GM23338 (cell line): ENCODE data around the gene NKD1. TPM values are rescaled to one million over a fixed set of nuclear protein-coding genes. Genes with fewer than 3 reads are reported as not detected.

Experiments used
- ATAC-seq: fragments of 200-7000 bp; cut with Tn5 transposase; 3 replicates; pipeline ENCODE4 v1.9.1; 2020
- DNase-seq: peaks from one replicate; pipeline ENCODE4 v3.0.0-alpha.2; 2015; ENCODE audit warnings: low spot score
- H2AFZ ChIP-seq: fragments of 200-600 bp; sonication (generic); 2 replicates; pipeline ENCODE4 v1.8.0; 2016; ENCODE audit warnings: antibody characterized with exemption, mild to moderate bottlenecking, moderate library complexity
- H3F3A ChIP-seq: fragments of 200-600 bp; sonication (generic); replicated peaks from 2 replicates; pipeline ENCODE4 v1.8.0; 2017; ENCODE audit warnings: antibody characterized with exemption, mixed run types, low read depth
- H3K27ac ChIP-seq: fragments of 200-600 bp; sonication (generic); 2 replicates; pipeline ENCODE4 v1.6.1; 2016; ENCODE audit warnings: low read depth
- H3K27me3 ChIP-seq: fragments of 200-600 bp; sonication (generic); 2 replicates; pipeline ENCODE4 v1.8.0; 2016; ENCODE audit warnings: mild to moderate bottlenecking, mixed run types, moderate library complexity; ENCODE audit not compliant: insufficient read depth
- H3K36me3 ChIP-seq: fragments of 200-600 bp; sonication (generic); 2 replicates; pipeline ENCODE4 v1.8.0; 2016; ENCODE audit warnings: mild to moderate bottlenecking; ENCODE audit not compliant: insufficient read depth
- H3K4me1 ChIP-seq: fragments of 200-600 bp; sonication (generic); 2 replicates; pipeline ENCODE4 v1.8.0; 2016; ENCODE audit warnings: mild to moderate bottlenecking, moderate library complexity; ENCODE audit not compliant: insufficient read depth
- H3K4me2 ChIP-seq: fragments of 200-600 bp; sonication (generic); 2 replicates; pipeline ENCODE4 v1.7.1; 2017; ENCODE audit warnings: mixed run types
- H3K4me3 ChIP-seq: fragments of 200-600 bp; sonication (generic); 2 replicates; pipeline ENCODE4 v1.6.1; 2016; ENCODE audit warnings: mixed run types
- H3K79me2 ChIP-seq: fragments of 200-600 bp; sonication (generic); replicated peaks from 2 replicates; pipeline ENCODE4 v1.8.0; 2017; ENCODE audit warnings: mild to moderate bottlenecking; ENCODE audit not compliant: insufficient read depth
- H3K9me2 ChIP-seq: fragments of 200-600 bp; sonication (generic); 2 replicates; pipeline ENCODE4 v1.8.0; 2017; ENCODE audit not compliant: insufficient read depth
- H4K20me1 ChIP-seq: fragments of 200-600 bp; sonication (generic); replicated peaks from 2 replicates; pipeline ENCODE4 v1.8.0; 2017; ENCODE audit warnings: mild to moderate bottlenecking; ENCODE audit not compliant: insufficient read depth
- H3K27ac Mint-ChIP-seq: 2 replicates; pipeline ENCODE4 v1.8.0; 2020; ENCODE audit warnings: inconsistent platforms, mild to moderate bottlenecking, moderate library complexity, mixed read lengths
- H3K27me3 Mint-ChIP-seq: 3 replicates; pipeline ENCODE4 v1.8.0; 2022; ENCODE audit warnings: low read depth, mild to moderate bottlenecking, moderate library complexity, mixed read lengths, inconsistent platforms; ENCODE audit not compliant: insufficient read depth, poor library complexity
- H3K36me3 Mint-ChIP-seq: 3 replicates; pipeline ENCODE4 v1.8.0; 2021; ENCODE audit warnings: low read depth, mild to moderate bottlenecking, inconsistent platforms, moderate library complexity, mixed read lengths
- H3K4me1 Mint-ChIP-seq: 3 replicates; pipeline ENCODE4 v1.8.0; 2020; ENCODE audit warnings: mild to moderate bottlenecking, inconsistent platforms, mixed read lengths
- H3K4me3 Mint-ChIP-seq: 3 replicates; pipeline ENCODE4 v1.8.0; 2021; ENCODE audit warnings: moderate library complexity, mild to moderate bottlenecking, inconsistent platforms, mixed read lengths
- H3K9me3 Mint-ChIP-seq: 3 replicates; pipeline ENCODE4 v1.8.0; 2020; ENCODE audit warnings: moderate library complexity, mild to moderate bottlenecking, inconsistent platforms, mixed read lengths
- EZH2phosphoT487 ChIP-seq: fragments of 200-600 bp; sonication (generic); IDR thresholded peaks from one replicate; pipeline ENCODE4 v1.8.1; 2018; ENCODE audit warnings: antibody characterized with exemption; ENCODE audit not compliant: unreplicated experiment
- polyA plus RNA-seq: library from polyadenylated mRNA; unstranded; fragments of >200 nt; fragmentation: Nextera tagmentation; extraction: Ambion mirVana; gene quantifications from 2 replicates; pipeline ENCODE4 v1.2.1, GENCODE V29; 2016
- total RNA-seq: library from RNA; depleted of rRNA; stranded (reverse); fragments of >200 nt; shearing (Covaris generic); gene quantifications from 2 replicates; pipeline ENCODE4 v1.2.3, GENCODE V29; 2014
- TF ChIP-seq, protein P1 (sequence below), 2 experiments: fragments of 200-600 bp in 1 of 2; sonication (generic) in 1 of 2; conservative IDR thresholded peaks; 2 replicates each; pipeline versions ENCODE4 v1.5.1 to v1.6.1; 2016 to 2017; ENCODE audit warnings: antibody characterized with exemption in 2 of 2, low read depth in 2 of 2, mild to moderate bottlenecking in 2 of 2, moderate library complexity in 1 of 2

NKD1 gene
- total and polyA plus RNA-seq, 2 experiments from 2014 or later: 2.1 to 2.3 TPM

DNA sequence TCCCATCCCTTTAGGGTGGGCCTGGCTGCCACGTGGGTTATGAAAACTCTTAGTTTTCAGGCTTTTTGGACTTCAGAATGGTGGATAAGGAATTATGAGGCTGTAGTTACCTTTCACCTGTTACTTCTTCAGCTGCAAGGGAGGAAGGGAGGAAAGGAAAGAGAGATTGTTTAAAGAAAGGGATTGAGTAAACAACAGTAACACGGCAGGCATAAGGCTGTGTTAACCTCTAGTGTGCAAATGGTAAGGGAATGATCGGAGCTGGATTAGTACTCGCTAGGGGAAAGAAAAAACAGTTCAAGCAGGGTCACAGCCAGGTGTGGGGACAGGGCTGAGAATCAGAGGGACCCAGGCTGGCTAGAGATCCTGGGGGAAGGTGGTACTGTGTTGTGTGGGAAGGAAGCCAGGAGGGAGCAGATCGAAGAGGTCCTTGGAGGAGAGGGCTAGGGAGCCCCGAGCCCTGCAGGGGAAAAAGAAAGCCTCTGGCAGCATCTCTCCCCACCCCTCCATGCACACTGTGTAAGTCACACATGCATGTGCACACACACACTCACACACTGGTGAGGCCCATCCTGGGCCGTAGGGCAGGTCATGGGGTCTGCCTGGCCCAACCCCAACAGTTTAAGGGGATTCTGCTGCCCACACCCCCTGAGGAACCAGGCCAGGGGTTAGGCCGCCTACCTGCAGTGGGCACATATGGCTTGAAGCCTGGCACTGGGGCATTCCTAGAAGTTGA is 83.2 kb downstream of the NKD1 start:
- Mint-ChIP-seq H3K27ac (no peak overlapping the region), H3K4me3 (no peak overlapping the region), H3K9me3 (no peaks in the 10 kb centered on the region), H3K4me1 (peaks cover 7% of the 10 kb centered on the region; the same call in 1 of the 3 replicates), H3K27me3 (peaks cover 1% of the 10 kb centered on the region), H3K36me3 (no peaks in the 10 kb centered on the region)
- Histone ChIP-seq H3K4me3 (no peak overlapping the region), H3K27me3 (no peaks in the 10 kb centered on the region), H3K36me3 (no peaks in the 10 kb centered on the region), H3K4me1 (no peaks in the 10 kb centered on the region), H3F3A (no peaks in the 10 kb centered on the region), H3K4me2 (no peak overlapping the region), H3K27ac (no peak overlapping the region), H3K9me2 (no peaks in the 10 kb centered on the region), H2AFZ (no peak overlapping the region), H4K20me1 (no peaks in the 10 kb centered on the region), H3K79me2 (no peaks in the 10 kb centered on the region)
- TF ChIP-seq, protein P1, sequence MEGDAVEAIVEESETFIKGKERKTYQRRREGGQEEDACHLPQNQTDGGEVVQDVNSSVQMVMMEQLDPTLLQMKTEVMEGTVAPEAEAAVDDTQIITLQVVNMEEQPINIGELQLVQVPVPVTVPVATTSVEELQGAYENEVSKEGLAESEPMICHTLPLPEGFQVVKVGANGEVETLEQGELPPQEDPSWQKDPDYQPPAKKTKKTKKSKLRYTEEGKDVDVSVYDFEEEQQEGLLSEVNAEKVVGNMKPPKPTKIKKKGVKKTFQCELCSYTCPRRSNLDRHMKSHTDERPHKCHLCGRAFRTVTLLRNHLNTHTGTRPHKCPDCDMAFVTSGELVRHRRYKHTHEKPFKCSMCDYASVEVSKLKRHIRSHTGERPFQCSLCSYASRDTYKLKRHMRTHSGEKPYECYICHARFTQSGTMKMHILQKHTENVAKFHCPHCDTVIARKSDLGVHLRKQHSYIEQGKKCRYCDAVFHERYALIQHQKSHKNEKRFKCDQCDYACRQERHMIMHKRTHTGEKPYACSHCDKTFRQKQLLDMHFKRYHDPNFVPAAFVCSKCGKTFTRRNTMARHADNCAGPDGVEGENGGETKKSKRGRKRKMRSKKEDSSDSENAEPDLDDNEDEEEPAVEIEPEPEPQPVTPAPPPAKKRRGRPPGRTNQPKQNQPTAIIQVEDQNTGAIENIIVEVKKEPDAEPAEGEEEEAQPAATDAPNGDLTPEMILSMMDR (conservative IDR thresholded peaks at IDR 0.05; ENCODE audit: low read depth in 2 of 2): no peak
- DNase-seq (no peak), ATAC-seq (no peak)

- DNase-seq: no peak
- H3K4me2 ChIP-seq: no peak overlapping the region
- H3K36me3 Mint-ChIP-seq: no peaks in the 10 kb centered on the region
- H3K9me2 ChIP-seq: no peaks in the 10 kb centered on the region
- H3K4me3 Mint-ChIP-seq: no peak overlapping the region
- no peaks in the 10 kb centered on the region for H3K36me3 ChIP-seq
- no peak overlapping the region for H3K27ac ChIP-seq
- H3K27me3 ChIP-seq: no peaks in the 10 kb centered on the region
- no peaks in the 10 kb centered on the region for H3K9me3 Mint-ChIP-seq
- no peaks in the 10 kb centered on the region for H3K79me2 ChIP-seq
- no peak overlapping the region for H2AFZ ChIP-seq
- peaks cover 6% of the 10 kb centered on the region; the same call in 1 of the 3 replicates for H3K4me1 Mint-ChIP-seq
- no peaks in the 10 kb centered on the region for H3F3A ChIP-seq
- no peak overlapping the region for H3K4me3 ChIP-seq
- H3K4me1 ChIP-seq: no peaks in the 10 kb centered on the region
- H4K20me1 ChIP-seq: no peaks in the 10 kb centered on the region
- no peak for ATAC-seq
- H3K27me3 Mint-ChIP-seq: peaks cover 1% of the 10 kb centered on the region
- no peak overlapping the region for H3K27ac Mint-ChIP-seq
- TF ChIP-seq EZH2phosphoT487: no peak
- TF ChIP-seq, protein P1 (conservative IDR thresholded peaks at IDR 0.05; ENCODE audit: low read depth in 2 of 2): no peak
These were observed 83.9 kb downstream of the NKD1 start for GRCh38 chr16:50631985-50632576.
